OCI-LY1 (cell line): ENCODE results near the gene NAGK.

ENCODE experiments used
- CTCF ChIP-seq: fragments of 200-600 bp; sonication (generic), shearing (Covaris generic); IDR thresholded peaks from 2 replicates; pipeline ENCODE4 v1.5.1; 2017; ENCODE audit warnings: mild to moderate bottlenecking, antibody characterized with exemption, low read length, moderate library complexity, mixed read lengths
- EZH2 ChIP-seq: fragments of 200-600 bp; sonication (generic), shearing (Covaris generic); IDR thresholded peaks from 2 replicates; pipeline ENCODE4 v1.8.0; 2017; ENCODE audit warnings: borderline replicate concordance, mixed run types, mild to moderate bottlenecking, antibody characterized with exemption, low read length, moderate library complexity, mixed read lengths

- TF ChIP-seq CTCF (no peak), EZH2 (no peak)
These were observed 23.3 kb upstream of the NAGK start for GRCh38 chr2:71045151-71045550.
